Esophagus muscularis mucosa (tissue), 4 donors: Measurements from ENCODE around the gene LPIN2. TPM values are rescaled to one million over a fixed set of nuclear protein-coding genes. Genes with fewer than 3 reads are reported as not detected.

Experiments
- DNase-seq: peaks from one replicate; pipeline ENCODE4 v3.0.0-alpha.2; 2017; ENCODE audit errors: extremely low spot score
- H3K27ac ChIP-seq, 4 donors: fragments of 200-600 bp; sonication (generic); replicated peaks in 1 of 4; 1 replicate in 3 of 4; 2 replicates in 1 of 4; pipeline ENCODE4 v1.5.1; 2016 to 2019; ENCODE audit warnings: mild to moderate bottlenecking in 1 of 4
- H3K27me3 ChIP-seq, 4 donors: fragments of 200-600 bp; sonication (generic); one replicate each; pipeline versions ENCODE4 v1.5.1 to v1.6.0; 2016 to 2019
- H3K36me3 ChIP-seq, 4 donors: fragments of 200-600 bp; sonication (generic); one replicate each; pipeline ENCODE4 v1.5.1; 2016 to 2019
- H3K4me1 ChIP-seq, 4 donors: fragments of 200-600 bp; sonication (generic); one replicate each; pipeline ENCODE4 v1.5.1; 2016 to 2019
- H3K4me3 ChIP-seq, 4 donors: fragments of 200-600 bp; sonication (generic); 1 replicate in 2 of 4; 2 replicates in 2 of 4; pipeline ENCODE4 v1.5.1; 2016 to 2019; ENCODE audit warnings: mild to moderate bottlenecking in 4 of 4, moderate library complexity in 1 of 4
- H3K9me3 ChIP-seq, 4 donors: fragments of 200-600 bp; sonication (generic); 1 replicate in 3 of 4; 2 replicates in 1 of 4; pipeline ENCODE4 v1.5.1; 2016 to 2019
- EP300 ChIP-seq: sonication (generic); formaldehyde crosslinking; IDR thresholded peaks from one replicate; pipeline ENCODE4 v1.6.1; 2017; ENCODE audit warnings: antibody characterized with exemption
- POLR2A ChIP-seq: fragments of 450-650 bp; IDR thresholded peaks from one replicate; pipeline ENCODE4 v1.6.1; 2017; ENCODE audit warnings: antibody characterized with exemption, moderate library complexity, mild to moderate bottlenecking, low read depth
- POLR2AphosphoS5 ChIP-seq, 2 donors: sonication (generic); formaldehyde crosslinking; IDR thresholded peaks; one replicate each; pipeline ENCODE4 v1.6.1; 2017; ENCODE audit warnings: antibody characterized with exemption in 2 of 2
- WGBS: methylation state at CpG from one replicate; pipeline ENCODE4 v1.1.5; 2018; 5-methylcytosine and 5-hydroxymethylcytosine counted together
- intact Hi-C: fragments of 100-400 bp; cut with DNase I; formaldehyde crosslinking; loops from one replicate; pipeline ENCODE4 v1.15.1; 2023
- total RNA-seq, 4 donors: library from RNA; depleted of rRNA; stranded (reverse); fragments of >200 nt; gene quantifications; one replicate each; pipeline versions ENCODE4 v1.1.0 to v1.2.1, GENCODE V29; 2016
- TF ChIP-seq, protein P1 (sequence below), 3 experiments: fragments of 200-600 bp in 2 of 3; fragments of 450-650 bp in 1 of 3; sonication (generic) in 2 of 3; IDR thresholded peaks; one replicate each; pipeline ENCODE4 v1.5.1; 2017 to 2019; ENCODE audit warnings: antibody characterized with exemption in 3 of 3, mild to moderate bottlenecking in 2 of 3, moderate library complexity in 1 of 3

LPIN2 gene
- total RNA-seq, 4 donors from 2014 or later = 15.4 to 26.9 (median 24.8) TPM

DNA sequence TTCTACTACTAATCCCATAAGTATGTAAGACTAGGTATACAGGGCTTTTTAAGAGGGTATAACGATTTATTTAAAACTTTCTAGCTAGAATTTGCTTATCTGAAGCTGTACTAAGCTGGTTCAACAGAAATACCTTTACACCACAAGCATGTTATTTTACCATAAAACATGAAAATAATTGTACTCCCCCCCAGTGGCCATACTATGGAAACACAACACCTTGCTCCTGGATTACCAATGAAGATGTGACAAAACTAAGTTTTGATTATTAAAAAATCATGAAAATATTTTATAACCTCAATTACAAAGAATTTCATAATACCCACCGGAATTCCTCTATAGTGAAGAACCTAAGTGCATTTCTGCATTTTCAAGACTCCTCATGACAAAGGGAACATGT, 27.3 kb downstream of the LPIN2 start:
- Histone ChIP-seq H3K4me3 (no peak overlapping the region), H3K27ac (no peak overlapping the region), H3K4me1 (peaks cover 29 to 48% (median 36%) of the 10 kb centered on the region in 4 donors), H3K9me3 (no peaks in the 10 kb centered on the region), H3K27me3 (no peaks in the 10 kb centered on the region), H3K36me3 (no peaks in the 10 kb centered on the region)
- intact Hi-C loops = loop anchor here (10.0 kb wide), 1 partner anchor 51 kb away; no protein-coding TSS in a partner anchor
- WGBS = 92% methylated on average over 2 of the region's 2 CpGs
- TF ChIP-seq, protein P1, sequence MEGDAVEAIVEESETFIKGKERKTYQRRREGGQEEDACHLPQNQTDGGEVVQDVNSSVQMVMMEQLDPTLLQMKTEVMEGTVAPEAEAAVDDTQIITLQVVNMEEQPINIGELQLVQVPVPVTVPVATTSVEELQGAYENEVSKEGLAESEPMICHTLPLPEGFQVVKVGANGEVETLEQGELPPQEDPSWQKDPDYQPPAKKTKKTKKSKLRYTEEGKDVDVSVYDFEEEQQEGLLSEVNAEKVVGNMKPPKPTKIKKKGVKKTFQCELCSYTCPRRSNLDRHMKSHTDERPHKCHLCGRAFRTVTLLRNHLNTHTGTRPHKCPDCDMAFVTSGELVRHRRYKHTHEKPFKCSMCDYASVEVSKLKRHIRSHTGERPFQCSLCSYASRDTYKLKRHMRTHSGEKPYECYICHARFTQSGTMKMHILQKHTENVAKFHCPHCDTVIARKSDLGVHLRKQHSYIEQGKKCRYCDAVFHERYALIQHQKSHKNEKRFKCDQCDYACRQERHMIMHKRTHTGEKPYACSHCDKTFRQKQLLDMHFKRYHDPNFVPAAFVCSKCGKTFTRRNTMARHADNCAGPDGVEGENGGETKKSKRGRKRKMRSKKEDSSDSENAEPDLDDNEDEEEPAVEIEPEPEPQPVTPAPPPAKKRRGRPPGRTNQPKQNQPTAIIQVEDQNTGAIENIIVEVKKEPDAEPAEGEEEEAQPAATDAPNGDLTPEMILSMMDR (IDR thresholded peaks at IDR 0.05) = peak; percentile 34 to 59 (median 58)
- no peak for TF ChIP-seq POLR2A
- no peak for TF ChIP-seq POLR2AphosphoS5 (IDR thresholded peaks at IDR 0.05)
- no peak for TF ChIP-seq EP300
- no peak for DNase-seq

DNA sequence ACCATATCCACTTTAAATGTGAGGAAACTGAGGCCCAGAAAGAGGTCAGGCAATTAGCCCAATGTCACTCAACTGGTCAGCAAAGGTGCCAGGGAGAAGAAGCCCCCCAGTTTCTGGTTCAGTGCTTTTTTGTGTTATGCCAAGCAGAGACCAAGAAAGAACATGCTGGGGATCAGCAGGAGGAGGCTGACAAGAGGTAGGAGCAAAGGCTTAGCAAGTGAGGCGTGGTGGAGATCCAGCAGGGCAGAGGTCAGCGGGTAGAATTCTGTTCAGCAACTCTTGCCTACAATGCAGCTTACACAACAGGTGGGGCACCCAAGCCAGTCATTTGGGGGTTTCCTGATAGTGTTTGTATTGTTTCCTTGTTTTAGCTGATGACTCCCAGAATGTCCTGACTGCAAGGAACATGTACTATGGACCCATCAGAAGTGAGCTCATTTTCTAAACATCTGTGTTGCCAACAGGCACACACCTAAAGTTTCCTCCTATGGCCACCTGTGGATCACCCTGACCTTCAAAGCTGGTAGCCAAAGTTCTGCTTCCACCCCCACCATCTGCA, 28.2 kb downstream of the LPIN2 start:
- intact Hi-C loops = loop anchor here (10.0 kb wide), 1 partner anchor 50 kb away; no protein-coding TSS in a partner anchor
- TF ChIP-seq, protein P1 (IDR thresholded peaks at IDR 0.05) = no peak
- TF ChIP-seq EP300 = no peak
- TF ChIP-seq POLR2AphosphoS5 (IDR thresholded peaks at IDR 0.05) = no peak
- no peak for TF ChIP-seq POLR2A
- H3K4me3 ChIP-seq = no peak overlapping the region
- H3K9me3 ChIP-seq = no peaks in the 10 kb centered on the region
- peaks cover 37 to 57% (median 44%) of the 10 kb centered on the region in 4 donors for H3K4me1 ChIP-seq
- no peak for DNase-seq
- H3K27ac ChIP-seq = no peak overlapping the region
- WGBS = 83% methylated on average over 2 of the region's 2 CpGs
- no peaks in the 10 kb centered on the region for H3K36me3 ChIP-seq
- H3K27me3 ChIP-seq = no peaks in the 10 kb centered on the region

DNA sequence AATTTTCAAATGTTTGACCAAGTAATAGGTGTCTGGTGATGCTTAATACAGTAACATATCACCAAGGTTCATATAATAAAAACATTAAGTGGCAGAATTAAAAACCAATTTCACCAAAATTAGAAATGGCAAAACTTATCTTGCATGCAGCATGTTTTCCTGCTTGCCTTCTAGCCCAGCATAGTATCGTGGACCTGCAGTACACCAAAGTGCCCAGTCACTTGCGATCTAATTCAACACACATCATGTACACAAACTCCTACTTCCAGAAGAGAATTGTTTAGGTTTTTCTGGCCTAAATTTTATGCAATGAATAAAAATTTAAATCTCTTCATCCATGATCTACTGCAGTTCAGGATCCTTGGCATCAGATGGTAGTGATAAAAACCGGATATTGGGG, 28.9 kb downstream of the LPIN2 start:
- TF ChIP-seq EP300 (no peak), POLR2AphosphoS5 (IDR thresholded peaks at IDR 0.05) (no peak), POLR2A (no peak)
- TF ChIP-seq, protein P1 (IDR thresholded peaks at IDR 0.05) = no peak
- intact Hi-C loops = loop anchor here (10.0 kb wide), 1 partner anchor 49 kb away; no protein-coding TSS in a partner anchor
- Histone ChIP-seq H3K27me3 (no peaks in the 10 kb centered on the region), H3K4me1 (peaks cover 44 to 64% (median 51%) of the 10 kb centered on the region in 4 donors), H3K27ac (no peak overlapping the region), H3K9me3 (no peaks in the 10 kb centered on the region), H3K36me3 (no peaks in the 10 kb centered on the region), H3K4me3 (no peak overlapping the region)
- 87% methylated on average over 3 of the region's 3 CpGs for WGBS
- no peak for DNase-seq

DNA sequence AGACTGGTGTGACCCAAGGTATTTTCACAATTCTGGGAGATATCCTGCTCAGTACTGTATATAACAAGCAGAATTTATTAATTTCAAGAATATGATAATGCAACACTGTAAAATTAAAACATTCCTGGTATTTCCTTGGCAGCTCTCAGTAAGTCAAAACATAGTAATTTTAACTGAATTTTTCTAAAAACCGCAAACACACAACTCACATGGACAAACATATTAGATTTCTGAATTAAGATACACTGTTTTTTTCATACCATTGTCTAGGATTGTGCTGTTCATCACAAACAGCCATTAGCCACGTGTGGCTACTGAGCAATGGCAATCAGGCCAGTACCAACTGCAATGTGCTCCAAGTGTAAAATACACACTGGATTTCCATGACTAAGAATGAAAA, 29.6 kb downstream of the LPIN2 start:
- TF ChIP-seq, protein P1 (IDR thresholded peaks at IDR 0.05) = no peak
- TF ChIP-seq EP300 (no peak), POLR2A (no peak), POLR2AphosphoS5 (IDR thresholded peaks at IDR 0.05) (no peak)
- no peaks in the 10 kb centered on the region for H3K27me3 ChIP-seq
- H3K4me1 ChIP-seq = peaks cover 52 to 66% (median 59%) of the 10 kb centered on the region in 4 donors
- 74% methylated on average over 2 of the region's 2 CpGs for WGBS
- H3K9me3 ChIP-seq = no peaks in the 10 kb centered on the region
- no peak overlapping the region for H3K4me3 ChIP-seq
- no peaks in the 10 kb centered on the region for H3K36me3 ChIP-seq
- intact Hi-C loops = loop anchor here (10.0 kb wide), 1 partner anchor 48 kb away; no protein-coding TSS in a partner anchor
- peak overlapping the region in 2 of 4 donors; percentile 54 to 69 for H3K27ac ChIP-seq
- DNase-seq = no peak
